HG03520 (cell line): ENCODE results near the gene CCDC50.

Experiments
- ATAC-seq: cut with Tn5 transposase; IDR thresholded peaks from one replicate; pipeline ENCODE4 v1.9.1; 2021; ENCODE audit warnings: mild to moderate bottlenecking, moderate library complexity; ENCODE audit not compliant: unreplicated experiment

The CCDC50 gene

GRCh38 chr3:191345334-191345733 is 16.1 kb downstream of the CCDC50 start:
- ATAC-seq, result no peak

GRCh38 chr3:191347228-191347627 is 18.0 kb downstream of the CCDC50 start:
- no peak for ATAC-seq

- ATAC-seq, result peak; percentile 33
Observed at GRCh38 chr3:191348098-191348497, 18.9 kb downstream of the CCDC50 start.

- no peak for ATAC-seq
Observed at GRCh38 chr3:191350396-191351090, 21.3 kb downstream of the CCDC50 start.

- ATAC-seq, result no peak
Observed at GRCh38 chr3:191352014-191352413, 22.8 kb downstream of the CCDC50 start.

GRCh38 chr3:191353022-191353777 is 24.0 kb downstream of the CCDC50 start:
- ATAC-seq, result no peak

GRCh38 chr3:191355406-191355805 is 26.2 kb downstream of the CCDC50 start:
- peak; percentile 81 for ATAC-seq

GRCh38 chr3:191356631-191357439 is 27.6 kb downstream of the CCDC50 start:
- no peak for ATAC-seq

- no peak for ATAC-seq
Observed at GRCh38 chr3:191357909-191358308, 28.7 kb downstream of the CCDC50 start.

- no peak for ATAC-seq
Observed at GRCh38 chr3:191358929-191359328, 29.7 kb downstream of the CCDC50 start.

- no peak for ATAC-seq
Observed at GRCh38 chr3:191360620-191361019, 31.4 kb downstream of the CCDC50 start.

GRCh38 chr3:191361456-191361855 is 32.3 kb downstream of the CCDC50 start:
- no peak for ATAC-seq

- ATAC-seq, result no peak
Observed at GRCh38 chr3:191362037-191362436, 32.8 kb downstream of the CCDC50 start.

GRCh38 chr3:191362524-191363090 is 33.4 kb downstream of the CCDC50 start:
- no peak for ATAC-seq

GRCh38 chr3:191363221-191363620 is 34.0 kb downstream of the CCDC50 start:
- ATAC-seq, result no peak

- no peak for ATAC-seq
Observed at GRCh38 chr3:191366675-191367074, 37.5 kb downstream of the CCDC50 start.

GRCh38 chr3:191368755-191369615 is 39.8 kb downstream of the CCDC50 start:
- no peak for ATAC-seq

GRCh38 chr3:191369616-191370010 is 40.4 kb downstream of the CCDC50 start:
- no peak for ATAC-seq

- no peak for ATAC-seq
Observed at GRCh38 chr3:191372122-191372521, 42.9 kb downstream of the CCDC50 start.

- no peak for ATAC-seq
Observed at GRCh38 chr3:191373327-191373726, 44.1 kb downstream of the CCDC50 start.
